Measurements from ENCODE around the gene CTXND1. TPM values are rescaled to one million over a fixed set of nuclear protein-coding genes. Genes with fewer than 3 reads are reported as not detected.
A peak's percentile ranks its signal among the peaks of the same experiment; 100 is the strongest.

CTXND1 gene
- total and polyA plus RNA-seq, 2 of the 13 experiments (the other 11 are each of a cell fraction or from before 2014, with no cell fraction given), result 1.2 to 2.1 TPM

DNA sequence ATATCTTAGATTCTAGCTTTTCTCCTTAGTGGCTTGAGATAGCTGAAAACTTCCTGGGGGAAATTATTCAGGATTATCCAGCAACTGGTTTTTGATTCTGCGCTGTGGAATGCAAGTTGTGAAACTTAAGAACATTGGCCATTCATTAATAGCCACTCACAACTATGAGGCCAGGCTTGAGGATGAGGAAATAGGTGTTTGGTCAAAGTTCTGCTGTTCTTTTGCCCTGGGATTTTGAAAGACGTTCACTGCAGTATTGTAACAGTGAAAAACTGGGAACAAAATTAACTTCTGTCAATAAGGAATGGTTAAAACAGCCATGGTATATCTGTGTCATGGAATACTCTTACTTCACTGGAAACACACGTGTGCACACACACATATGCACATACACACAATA is 44.1 kb downstream of the CTXND1 start (continued):
- peak; percentile 74 for TF ChIP-seq TEAD3 (CRISPR knock-in tag; optimal IDR thresholded peaks at IDR 0.05; ENCODE audit: borderline replicate concordance)
- TF ChIP-seq FOXJ3 (CRISPR knock-in tag; IDR thresholded peaks at IDR 0.05; ENCODE audit: borderline replicate concordance), result peak; percentile 61; the same call in 1 of the 2 replicates
- no peak for TF ChIP-seq ZNF747 (CRISPR knock-in tag; IDR thresholded peaks at IDR 0.05; ENCODE audit: borderline replicate concordance)
- peak; percentile 31; the same call in 1 of the 2 replicates for TF ChIP-seq TCF7 (IDR thresholded peaks at IDR 0.05; ENCODE audit: low read depth)
- no peak for TF ChIP-seq TOE1 (CRISPR knock-in tag; IDR thresholded peaks at IDR 0.05)
- TF ChIP-seq PLRG1 (conservative IDR thresholded peaks at IDR 0.05), result no peak
- 0 out of 2 replicates have a peak, but pooled peaks have one; percentile 24 for TF ChIP-seq ELF1 (CRISPR knock-in tag; IDR thresholded peaks at IDR 0.05)
- no peak for TF ChIP-seq ZNF598 (CRISPR knock-in tag; IDR thresholded peaks at IDR 0.05; ENCODE audit: borderline replicate concordance)
- TF ChIP-seq IRF2 (CRISPR knock-in tag; IDR thresholded peaks at IDR 0.05), result 0 out of 2 replicates have a peak, but pooled peaks have one; percentile 32
- 0 out of 2 replicates have a peak, but pooled peaks have one; percentile 30 for TF ChIP-seq ZNF644 (CRISPR knock-in tag; IDR thresholded peaks at IDR 0.05; ENCODE audit: low read depth)
- TF ChIP-seq MED1 (CRISPR knock-in tag; IDR thresholded peaks at IDR 0.05), result 0 out of 2 replicates have a peak, but pooled peaks have one; percentile 20
- peak; percentile 93 for TF ChIP-seq HNF4A (CRISPR knock-in tag; IDR thresholded peaks at IDR 0.05)
- no peak for TF ChIP-seq ARID2 (CRISPR knock-in tag; IDR thresholded peaks at IDR 0.05; ENCODE audit: borderline replicate concordance)
- TF ChIP-seq SOX6 (IDR thresholded peaks at IDR 0.05), result no peak
- TF ChIP-seq SOX6 (CRISPR knock-in tag; IDR thresholded peaks at IDR 0.05), result peak; percentile 62; the same call in 1 of the 2 replicates
- TF ChIP-seq, protein P1, sequence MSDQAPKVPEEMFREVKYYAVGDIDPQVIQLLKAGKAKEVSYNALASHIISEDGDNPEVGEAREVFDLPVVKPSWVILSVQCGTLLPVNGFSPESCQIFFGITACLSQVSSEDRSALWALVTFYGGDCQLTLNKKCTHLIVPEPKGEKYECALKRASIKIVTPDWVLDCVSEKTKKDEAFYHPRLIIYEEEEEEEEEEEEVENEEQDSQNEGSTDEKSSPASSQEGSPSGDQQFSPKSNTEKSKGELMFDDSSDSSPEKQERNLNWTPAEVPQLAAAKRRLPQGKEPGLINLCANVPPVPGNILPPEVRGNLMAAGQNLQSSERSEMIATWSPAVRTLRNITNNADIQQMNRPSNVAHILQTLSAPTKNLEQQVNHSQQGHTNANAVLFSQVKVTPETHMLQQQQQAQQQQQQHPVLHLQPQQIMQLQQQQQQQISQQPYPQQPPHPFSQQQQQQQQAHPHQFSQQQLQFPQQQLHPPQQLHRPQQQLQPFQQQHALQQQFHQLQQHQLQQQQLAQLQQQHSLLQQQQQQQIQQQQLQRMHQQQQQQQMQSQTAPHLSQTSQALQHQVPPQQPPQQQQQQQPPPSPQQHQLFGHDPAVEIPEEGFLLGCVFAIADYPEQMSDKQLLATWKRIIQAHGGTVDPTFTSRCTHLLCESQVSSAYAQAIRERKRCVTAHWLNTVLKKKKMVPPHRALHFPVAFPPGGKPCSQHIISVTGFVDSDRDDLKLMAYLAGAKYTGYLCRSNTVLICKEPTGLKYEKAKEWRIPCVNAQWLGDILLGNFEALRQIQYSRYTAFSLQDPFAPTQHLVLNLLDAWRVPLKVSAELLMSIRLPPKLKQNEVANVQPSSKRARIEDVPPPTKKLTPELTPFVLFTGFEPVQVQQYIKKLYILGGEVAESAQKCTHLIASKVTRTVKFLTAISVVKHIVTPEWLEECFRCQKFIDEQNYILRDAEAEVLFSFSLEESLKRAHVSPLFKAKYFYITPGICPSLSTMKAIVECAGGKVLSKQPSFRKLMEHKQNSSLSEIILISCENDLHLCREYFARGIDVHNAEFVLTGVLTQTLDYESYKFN (CRISPR knock-in tag; conservative IDR thresholded peaks at IDR 0.05), result peak; percentile 71
- TF ChIP-seq NCOR1 (IDR thresholded peaks at IDR 0.05; ENCODE audit: borderline replicate concordance, low read length), result peak; percentile 91; the same call in 1 of the 2 replicates
- no peak for TF ChIP-seq MEF2D (CRISPR knock-in tag; IDR thresholded peaks at IDR 0.05)
- TF ChIP-seq ZNF343 (CRISPR knock-in tag; IDR thresholded peaks at IDR 0.05), result no peak
- TF ChIP-seq, protein P2, sequence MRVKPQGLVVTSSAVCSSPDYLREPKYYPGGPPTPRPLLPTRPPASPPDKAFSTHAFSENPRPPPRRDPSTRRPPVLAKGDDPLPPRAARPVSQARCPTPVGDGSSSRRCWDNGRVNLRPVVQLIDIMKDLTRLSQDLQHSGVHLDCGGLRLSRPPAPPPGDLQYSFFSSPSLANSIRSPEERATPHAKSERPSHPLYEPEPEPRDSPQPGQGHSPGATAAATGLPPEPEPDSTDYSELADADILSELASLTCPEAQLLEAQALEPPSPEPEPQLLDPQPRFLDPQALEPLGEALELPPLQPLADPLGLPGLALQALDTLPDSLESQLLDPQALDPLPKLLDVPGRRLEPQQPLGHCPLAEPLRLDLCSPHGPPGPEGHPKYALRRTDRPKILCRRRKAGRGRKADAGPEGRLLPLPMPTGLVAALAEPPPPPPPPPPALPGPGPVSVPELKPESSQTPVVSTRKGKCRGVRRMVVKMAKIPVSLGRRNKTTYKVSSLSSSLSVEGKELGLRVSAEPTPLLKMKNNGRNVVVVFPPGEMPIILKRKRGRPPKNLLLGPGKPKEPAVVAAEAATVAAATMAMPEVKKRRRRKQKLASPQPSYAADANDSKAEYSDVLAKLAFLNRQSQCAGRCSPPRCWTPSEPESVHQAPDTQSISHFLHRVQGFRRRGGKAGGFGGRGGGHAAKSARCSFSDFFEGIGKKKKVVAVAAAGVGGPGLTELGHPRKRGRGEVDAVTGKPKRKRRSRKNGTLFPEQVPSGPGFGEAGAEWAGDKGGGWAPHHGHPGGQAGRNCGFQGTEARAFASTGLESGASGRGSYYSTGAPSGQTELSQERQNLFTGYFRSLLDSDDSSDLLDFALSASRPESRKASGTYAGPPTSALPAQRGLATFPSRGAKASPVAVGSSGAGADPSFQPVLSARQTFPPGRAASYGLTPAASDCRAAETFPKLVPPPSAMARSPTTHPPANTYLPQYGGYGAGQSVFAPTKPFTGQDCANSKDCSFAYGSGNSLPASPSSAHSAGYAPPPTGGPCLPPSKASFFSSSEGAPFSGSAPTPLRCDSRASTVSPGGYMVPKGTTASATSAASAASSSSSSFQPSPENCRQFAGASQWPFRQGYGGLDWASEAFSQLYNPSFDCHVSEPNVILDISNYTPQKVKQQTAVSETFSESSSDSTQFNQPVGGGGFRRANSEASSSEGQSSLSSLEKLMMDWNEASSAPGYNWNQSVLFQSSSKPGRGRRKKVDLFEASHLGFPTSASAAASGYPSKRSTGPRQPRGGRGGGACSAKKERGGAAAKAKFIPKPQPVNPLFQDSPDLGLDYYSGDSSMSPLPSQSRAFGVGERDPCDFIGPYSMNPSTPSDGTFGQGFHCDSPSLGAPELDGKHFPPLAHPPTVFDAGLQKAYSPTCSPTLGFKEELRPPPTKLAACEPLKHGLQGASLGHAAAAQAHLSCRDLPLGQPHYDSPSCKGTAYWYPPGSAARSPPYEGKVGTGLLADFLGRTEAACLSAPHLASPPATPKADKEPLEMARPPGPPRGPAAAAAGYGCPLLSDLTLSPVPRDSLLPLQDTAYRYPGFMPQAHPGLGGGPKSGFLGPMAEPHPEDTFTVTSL (CRISPR knock-in tag; IDR thresholded peaks at IDR 0.05; ENCODE audit: borderline replicate concordance), result peak; percentile 53; the same call in 1 of the 2 replicates
- no peak for TF ChIP-seq ZNF775 (CRISPR knock-in tag; IDR thresholded peaks at IDR 0.05; ENCODE audit: borderline replicate concordance)
- no peak for TF ChIP-seq HMG20B (CRISPR knock-in tag; conservative IDR thresholded peaks at IDR 0.05)
- peak; percentile 90 for TF ChIP-seq HNF4G (IDR thresholded peaks at IDR 0.05; ENCODE audit: borderline replicate concordance, low read depth, low read length)
- no peak for TF ChIP-seq HNF4G (CRISPR knock-in tag; IDR thresholded peaks at IDR 0.05; ENCODE audit: borderline replicate concordance, low read depth)

All from HepG2 (cell line).